IMR-90 (cell line): Measurements from ENCODE around the gene PLXND1. TPM values are rescaled to one million over a fixed set of nuclear protein-coding genes. Genes with fewer than 3 reads are reported as not detected.

Experiments
- ATAC-seq: fragments of 200-7000 bp; cut with Tn5 transposase; 2 replicates; pipeline ENCODE4 v1.9.1; 2020; ENCODE audit warnings: low read depth, mild to moderate bottlenecking, moderate library complexity
- BruUV-seq: library from RNA; stranded (reverse); fragments of 400-500 nt; replicated peaks from 2 replicates; lab custom pipeline; 2021; lab: Mats Ljungman, UMichigan
- CTCF ChIA-PET: fragments of 300-600 bp; formaldehyde crosslinking; extraction: SDS; loops from one replicate; lab custom pipeline; 2021; ENCODE audit warnings: antibody characterized with exemption; lab: Yijun Ruan, JAX
- POLR2A ChIA-PET: fragments of 300-600 bp; sonication (Branson Sonifier 250); formaldehyde crosslinking; loops from one replicate; lab custom pipeline; 2022; ENCODE audit warnings: antibody characterized with exemption; ENCODE audit not compliant: unreplicated experiment; lab: Charles Lee
- DNase-seq: peaks from one replicate; pipeline ENCODE4 v3.0.0; 2013
- H2AFZ ChIP-seq: replicated peaks from 2 replicates; pipeline ENCODE3; 2013; ENCODE audit warnings: low read length, mild to moderate bottlenecking; ENCODE audit not compliant: poor library complexity
- H2AK5ac ChIP-seq: 2 replicates; pipeline ENCODE4 v1.6.1; 2013; ENCODE audit warnings: low read depth, low read length, inconsistent platforms
- H2AK9ac ChIP-seq: replicated peaks from 2 replicates; pipeline ENCODE3; 2013; ENCODE audit warnings: mild to moderate bottlenecking, low read depth, low read length, moderate library complexity; ENCODE audit not compliant: poor library complexity
- H2BK120ac ChIP-seq: 2 replicates; pipeline ENCODE4 v1.6.1; 2013; ENCODE audit warnings: low read depth, low read length, inconsistent platforms
- H2BK15ac ChIP-seq: 3 replicates; pipeline ENCODE4 v1.6.1; 2013; ENCODE audit warnings: low read depth, low read length, inconsistent platforms
- H2BK20ac ChIP-seq: 2 replicates; pipeline ENCODE4 v1.6.1; 2013; ENCODE audit warnings: low read depth, mild to moderate bottlenecking, inconsistent platforms, low read length, moderate library complexity
- H2BK5ac ChIP-seq: 2 replicates; pipeline ENCODE4 v1.6.1; 2013; ENCODE audit warnings: mild to moderate bottlenecking, low read depth, low read length, inconsistent platforms; ENCODE audit not compliant: poor library complexity, severe bottlenecking
- H3K14ac ChIP-seq: replicated peaks from 2 replicates; pipeline ENCODE4 v1.6.1; 2013; ENCODE audit warnings: low read depth, low read length, inconsistent platforms
- H3K18ac ChIP-seq: 2 replicates; pipeline ENCODE4 v1.6.1; 2013; ENCODE audit warnings: low read depth, low read length, control low read depth
- H3K23ac ChIP-seq: 2 replicates; pipeline ENCODE4 v1.6.1; 2013; ENCODE audit warnings: low read depth, low read length, inconsistent platforms
- H3K27ac ChIP-seq: 2 replicates; pipeline ENCODE4 v1.5.1; 2013; ENCODE audit warnings: mild to moderate bottlenecking, control low read depth, low read length; ENCODE audit not compliant: insufficient read depth
- H3K27me3 ChIP-seq: 2 replicates; pipeline ENCODE4 v1.6.1; 2013; ENCODE audit warnings: low read length; ENCODE audit not compliant: control insufficient read depth, insufficient read depth
- H3K36me3 ChIP-seq: 2 replicates; pipeline ENCODE4 v1.6.1; 2013; ENCODE audit warnings: low read length, mixed read lengths; ENCODE audit not compliant: control insufficient read depth, insufficient read depth
- H3K4ac ChIP-seq: 2 replicates; pipeline ENCODE4 v1.6.1; 2013; ENCODE audit warnings: low read depth, low read length, inconsistent platforms
- H3K4me1 ChIP-seq: 2 replicates; pipeline ENCODE4 v1.6.1; 2013; ENCODE audit warnings: low read length, mixed read lengths; ENCODE audit not compliant: control insufficient read depth, insufficient read depth
- H3K4me2 ChIP-seq: 2 replicates; pipeline ENCODE4 v1.6.1; 2013; ENCODE audit warnings: low read depth, mild to moderate bottlenecking, control low read depth, low read length, moderate library complexity
- H3K4me3 ChIP-seq: 2 replicates; pipeline ENCODE4 v1.5.1; 2013; ENCODE audit warnings: low read depth, mild to moderate bottlenecking, control low read depth, low read length, moderate library complexity; ENCODE audit not compliant: insufficient read depth
- H3K56ac ChIP-seq: 2 replicates; pipeline ENCODE4 v1.6.1; 2013; ENCODE audit warnings: low read length, inconsistent platforms; ENCODE audit not compliant: insufficient read depth; ENCODE audit errors: extremely low read depth
- H3K79me1 ChIP-seq, 2 experiments: 2 replicates each; pipeline ENCODE4 v1.6.1; 2013; ENCODE audit warnings: low read length in 2 of 2, inconsistent platforms in 1 of 2, low read depth in 1 of 2
- H3K9ac ChIP-seq: 2 replicates; pipeline ENCODE4 v1.6.1; 2013; ENCODE audit warnings: low read depth, low read length, control low read depth
- H3K9me1 ChIP-seq: 2 replicates; pipeline ENCODE4 v1.6.1; 2013; ENCODE audit warnings: low read length, inconsistent platforms; ENCODE audit not compliant: insufficient read depth
- H3K9me3 ChIP-seq: 2 replicates; pipeline ENCODE4 v1.6.1; 2013; ENCODE audit warnings: low read length; ENCODE audit not compliant: control insufficient read depth, insufficient read depth
- H4K20me1 ChIP-seq: 2 replicates; pipeline ENCODE4 v1.6.1; 2013; ENCODE audit warnings: low read length, inconsistent platforms; ENCODE audit not compliant: insufficient read depth
- H4K5ac ChIP-seq: 2 replicates; pipeline ENCODE4 v1.6.1; 2013; ENCODE audit warnings: mild to moderate bottlenecking, low read depth, low read length, control low read depth
- H4K8ac ChIP-seq, 2 experiments: 2 replicates each; pipeline ENCODE4 v1.6.1; 2013; ENCODE audit warnings: low read depth in 2 of 2, low read length in 2 of 2, control low read depth in 1 of 2, inconsistent platforms in 1 of 2
- H4K91ac ChIP-seq: 2 replicates; pipeline ENCODE4 v1.6.1; 2013; ENCODE audit warnings: low read depth, low read length, inconsistent platforms; ENCODE audit not compliant: insufficient read depth
- BHLHE40 ChIP-seq: fragments of 150-350 bp; IDR thresholded peaks from 2 replicates; pipeline ENCODE4 v1.6.1; 2016; ENCODE audit warnings: mild to moderate bottlenecking, low read depth, low read length
- CEBPB ChIP-seq: IDR thresholded peaks from 2 replicates; pipeline ENCODE4 v1.6.1; 2012; ENCODE audit warnings: low read depth, low read length, improper control_type of control experiment
- CHD1 ChIP-seq: IDR thresholded peaks from 2 replicates; pipeline ENCODE4 v1.6.1; 2012; ENCODE audit warnings: low read depth, low read length, improper control_type of control experiment
- CTCF ChIP-seq: conservative IDR thresholded peaks from 2 replicates; pipeline ENCODE4 v1.5.1; 2012; ENCODE audit warnings: mild to moderate bottlenecking, low read depth, low read length, improper control_type of control experiment
- ELK1 ChIP-seq: fragments of 150-350 bp; IDR thresholded peaks from 2 replicates; pipeline ENCODE4 v1.6.1; 2016; ENCODE audit warnings: low read depth, mild to moderate bottlenecking, low read length, moderate library complexity, borderline replicate concordance
- FOS ChIP-seq: fragments of 150-350 bp; IDR thresholded peaks from 2 replicates; pipeline ENCODE4 v1.6.1; 2016; ENCODE audit warnings: low read depth, low read length
- MAFK ChIP-seq: IDR thresholded peaks from 2 replicates; pipeline ENCODE4 v1.6.1; 2012; ENCODE audit warnings: low read depth, low read length, improper control_type of control experiment
- MAZ ChIP-seq: IDR thresholded peaks from 2 replicates; pipeline ENCODE4 v1.6.1; 2012; ENCODE audit warnings: low read depth, mild to moderate bottlenecking, low read length, improper control_type of control experiment, moderate library complexity, borderline replicate concordance
- MXI1 ChIP-seq: IDR thresholded peaks from 2 replicates; pipeline ENCODE4 v1.6.1; 2012; ENCODE audit warnings: low read depth, mild to moderate bottlenecking, low read length, moderate library complexity, borderline replicate concordance
- NFE2L2 ChIP-seq: fragments of 150-350 bp; IDR thresholded peaks from 2 replicates; pipeline ENCODE4 v1.6.1; 2016; ENCODE audit warnings: low read depth, mild to moderate bottlenecking, low read length
- RCOR1 ChIP-seq: IDR thresholded peaks from 2 replicates; pipeline ENCODE4 v1.6.1; 2012; ENCODE audit warnings: mild to moderate bottlenecking, low read length, improper control_type of control experiment; ENCODE audit not compliant: insufficient replicate concordance
- RFX5 ChIP-seq: IDR thresholded peaks from 2 replicates; pipeline ENCODE4 v1.8.0; 2012; ENCODE audit warnings: low read depth, mild to moderate bottlenecking, low read length, moderate library complexity
- SMC3 ChIP-seq: fragments of 150-350 bp; IDR thresholded peaks from 2 replicates; pipeline ENCODE4 v1.6.1; 2016; ENCODE audit warnings: low read depth, mild to moderate bottlenecking, antibody characterized with exemption, low read length, moderate library complexity
- WGBS, 2 experiments: methylation state at CpG; one replicate each; pipeline versions ENCODE4 v1.1.5 to v1.1.7; 2013; ENCODE audit warnings: missing lambda C conversion rate in 2 of 2; ENCODE audit not compliant: insufficient read length in 1 of 2; ENCODE audit errors: extremely low coverage in 2 of 2; 5-methylcytosine and 5-hydroxymethylcytosine counted together
- dilution Hi-C: fragments of 300-500 bp; cut with HindIII; formaldehyde crosslinking; loops from one replicate; pipeline ENCODE4 v1.14.3; 2018; ENCODE audit warnings: low sequenced_read_pairs; ENCODE audit not compliant: unreplicated experiment
- in situ Hi-C: fragments of 300-500 bp; cut with MboI; formaldehyde crosslinking; loops from 3 replicates; pipeline ENCODE4 v1.14.3; 2019; ENCODE audit warnings: low sequenced_read_pairs, inconsistent platforms, mixed read lengths
- intact Hi-C: fragments of 100-400 bp; cut with micrococcal nuclease; formaldehyde crosslinking; loops from 2 replicates; pipeline ENCODE4 v1.10.0; 2022
- polyA plus RNA-seq, 3 experiments: library from polyadenylated mRNA; depleted of rRNA; stranded (reverse); fragments of >200 nt; gene quantifications; 2 replicates each; pipeline ENCODE4 v1.2.3, GENCODE V29; 2012; ENCODE audit warnings: low replicate concordance in 1 of 3
- total RNA-seq: library from RNA; depleted of rRNA; stranded (reverse); fragments of >200 nt; gene quantifications from 2 replicates; pipeline ENCODE4 v1.2.3, GENCODE V29; 2012

Gene PLXND1
- total and polyA plus RNA-seq, 2 of the 4 experiments (the other 2 are of a cell fraction): 19.2 to 67.1 TPM

GRCh38 chr3:129624347-129625071 is 18.0 kb upstream of the PLXND1 start:
- DNase-seq: peak; percentile 34
- no peak overlapping the region for H3K4me3 ChIP-seq
- no TSS peak for BruUV-seq
- H4K8ac ChIP-seq: peak overlapping the region; percentile 27 to 28; a peak in 2 of 4 replicates
- peak overlapping the region; percentile 56 for H2AFZ ChIP-seq
- H3K18ac ChIP-seq: no peak overlapping the region
- H3K4ac ChIP-seq: peak overlapping the region; percentile 94
- peak overlapping the region; percentile 40; the same call in 1 of the 2 replicates for H3K14ac ChIP-seq
- POLR2A ChIA-PET: no interaction called here
- WGBS, 2 experiments: 88% methylated on average over 4 of the region's 11 CpGs; no CpG with 5 or more reads in 1 of the 2 experiments
- no peak overlapping the region for H3K9ac ChIP-seq
- H2BK15ac ChIP-seq: peak overlapping the region; percentile 91; the same call in 1 of the 3 replicates
- CTCF ChIA-PET: interaction anchor here (1.1 kb wide), 1 partner anchor 205 kb away, joined by 3 read pairs; no protein-coding TSS in a partner anchor
- H3K36me3 ChIP-seq: no peaks in the 10 kb centered on the region
- no peaks in the 10 kb centered on the region for H3K9me3 ChIP-seq
- H3K23ac ChIP-seq: no peak overlapping the region
- H2AK9ac ChIP-seq: peak overlapping the region; percentile 94
- ATAC-seq: no peak
- no peak overlapping the region for H3K4me2 ChIP-seq
- peaks cover 0 to 8% of the 10 kb centered on the region in 2 experiments; a peak in 1 of 4 replicates for H3K79me1 ChIP-seq
- peaks cover 11% of the 10 kb centered on the region for H3K9me1 ChIP-seq
- H2AK5ac ChIP-seq: peak overlapping the region; percentile 99
- H4K91ac ChIP-seq: peak overlapping the region; percentile 56
- H3K27me3 ChIP-seq: no peaks in the 10 kb centered on the region
- dilution Hi-C loops: no loop called here
- peak overlapping the region; percentile 58; the same call in 1 of the 2 replicates for H2BK20ac ChIP-seq
- peaks cover 20% of the 10 kb centered on the region for H3K4me1 ChIP-seq
- peak overlapping the region; percentile 2; the same call in 1 of the 2 replicates for H4K5ac ChIP-seq
- intact Hi-C loops: loop anchor here (10.0 kb wide), 1 partner anchor 380 kb away; no protein-coding TSS in a partner anchor
- H2BK120ac ChIP-seq: peak overlapping the region; percentile 97; the same call in 1 of the 2 replicates
- in situ Hi-C loops: loop anchor here (25.0 kb wide), 2 partner anchors 237 to 463 kb away; partner anchors contain the start of gene ALG1L2
- no peak overlapping the region for H3K27ac ChIP-seq
- H4K20me1 ChIP-seq: no peaks in the 10 kb centered on the region
- no peak overlapping the region for H2BK5ac ChIP-seq
- no peak overlapping the region for H3K56ac ChIP-seq
- no peak for TF ChIP-seq CEBPB
- no peak for TF ChIP-seq FOS
- TF ChIP-seq SMC3: no peak
- no peak for TF ChIP-seq BHLHE40
- no peak for TF ChIP-seq CTCF
- no peak for TF ChIP-seq NFE2L2
- TF ChIP-seq ELK1: no peak
- no peak for TF ChIP-seq RFX5
- no peak for TF ChIP-seq MAFK
- TF ChIP-seq MAZ: no peak
- TF ChIP-seq RCOR1: no peak
- TF ChIP-seq CHD1: no peak
- TF ChIP-seq MXI1: no peak
